HG03571 (cell line): ENCODE measurements around the gene PIGN.
"Not testable (repeated sequence)": the region's sequence is repeated elsewhere in the genome, so short reads cannot be mapped to it uniquely, and the experiment has no call there.

Experiments
- ATAC-seq: cut with Tn5 transposase; IDR thresholded peaks from one replicate; pipeline ENCODE4 v1.9.1; 2021; ENCODE audit not compliant: unreplicated experiment

Gene PIGN

GRCh38 chr18:62179213-62179612, 7.6 kb downstream of the PIGN start:
- no peak for ATAC-seq

- ATAC-seq: no peak
Measured at GRCh38 chr18:62177271-62177670, 9.6 kb downstream of the PIGN start.

- ATAC-seq: no peak
Measured at GRCh38 chr18:62175521-62175920, 11.3 kb downstream of the PIGN start.

- no peak for ATAC-seq
Measured at GRCh38 chr18:62172298-62172697, 14.6 kb downstream of the PIGN start.

- ATAC-seq: no peak
Measured at GRCh38 chr18:62170857-62171256, 16.0 kb downstream of the PIGN start.

- not testable (repeated sequence) for ATAC-seq
Measured at GRCh38 chr18:62166524-62166923, 20.3 kb downstream of the PIGN start.

GRCh38 chr18:62165583-62165982, 21.3 kb downstream of the PIGN start:
- ATAC-seq: no peak

GRCh38 chr18:62164855-62165487, 21.9 kb downstream of the PIGN start:
- no peak for ATAC-seq

GRCh38 chr18:62164310-62164709, 22.5 kb downstream of the PIGN start:
- ATAC-seq: no peak

GRCh38 chr18:62157843-62158242, 29.0 kb downstream of the PIGN start:
- no peak for ATAC-seq

GRCh38 chr18:62152844-62153243, 34.0 kb downstream of the PIGN start:
- no peak for ATAC-seq

- no peak for ATAC-seq
Measured at GRCh38 chr18:62151068-62151771, 35.6 kb downstream of the PIGN start.

GRCh38 chr18:62144338-62144737, 42.5 kb downstream of the PIGN start:
- no peak for ATAC-seq

GRCh38 chr18:62140259-62140658, 46.6 kb downstream of the PIGN start:
- no peak for ATAC-seq

GRCh38 chr18:62138461-62139235, 48.2 kb downstream of the PIGN start:
- ATAC-seq: no peak

- no peak for ATAC-seq
Measured at GRCh38 chr18:62131301-62131909, 55.5 kb downstream of the PIGN start.

- no peak for ATAC-seq
Measured at GRCh38 chr18:62128157-62128556, 58.7 kb downstream of the PIGN start.

GRCh38 chr18:62126737-62127136, 60.1 kb downstream of the PIGN start:
- ATAC-seq: no peak

- no peak for ATAC-seq
Measured at GRCh38 chr18:62125702-62126101, 61.2 kb downstream of the PIGN start.

- ATAC-seq: no peak
Measured at GRCh38 chr18:62122330-62122729, 64.5 kb downstream of the PIGN start.

- no peak for ATAC-seq
Measured at GRCh38 chr18:62119884-62120283, 67.0 kb downstream of the PIGN start.

- ATAC-seq: no peak
Measured at GRCh38 chr18:62118328-62118727, 68.5 kb downstream of the PIGN start.
